RPMI7951 (cell line): ENCODE data around the gene SHTN1. TPM values are rescaled to one million over a fixed set of nuclear protein-coding genes. Genes with fewer than 3 reads are reported as not detected.

ENCODE experiments used
- DNase-seq: peaks from one replicate; pipeline ENCODE4 v3.0.0-alpha.2; 2012; ENCODE audit warnings: low read depth
- total RNA-seq: library from RNA; depleted of rRNA; stranded (reverse); fragments of >200 nt; shearing (Covaris generic); gene quantifications from 2 replicates; pipeline ENCODE4 v1.2.3, GENCODE V29; 2014

SHTN1 gene
- total RNA-seq, 1 experiment from 2014 or later: 3.6 TPM

DNA sequence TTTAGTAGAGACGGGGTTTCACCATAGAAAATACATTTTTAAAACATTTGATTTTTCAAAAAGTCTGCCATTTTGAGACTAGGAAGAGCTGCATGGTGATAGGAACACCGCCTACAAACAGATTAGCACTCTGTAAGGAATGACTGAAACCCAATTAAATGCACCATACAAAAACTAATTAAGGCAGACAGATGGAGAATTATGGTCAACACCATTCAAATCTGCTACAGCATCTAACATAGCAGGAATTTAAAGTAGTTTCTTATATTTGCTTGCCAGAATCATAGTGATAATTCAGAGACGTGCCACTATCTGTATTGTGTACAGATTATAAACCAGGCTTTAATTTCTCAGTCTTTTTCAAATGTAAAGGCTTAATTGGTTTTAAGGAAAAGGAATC, 87.5 kb downstream of the SHTN1 start:
- DNase-seq: no peak

- no peak for DNase-seq
Measured at GRCh38 chr10:116915340-116915739, 89.6 kb downstream of the SHTN1 start.

- no peak for DNase-seq
Measured at GRCh38 chr10:116913695-116914094, 91.3 kb downstream of the SHTN1 start.

- DNase-seq: no peak
Measured at GRCh38 chr10:116912162-116912561, 92.8 kb downstream of the SHTN1 start.

DNA sequence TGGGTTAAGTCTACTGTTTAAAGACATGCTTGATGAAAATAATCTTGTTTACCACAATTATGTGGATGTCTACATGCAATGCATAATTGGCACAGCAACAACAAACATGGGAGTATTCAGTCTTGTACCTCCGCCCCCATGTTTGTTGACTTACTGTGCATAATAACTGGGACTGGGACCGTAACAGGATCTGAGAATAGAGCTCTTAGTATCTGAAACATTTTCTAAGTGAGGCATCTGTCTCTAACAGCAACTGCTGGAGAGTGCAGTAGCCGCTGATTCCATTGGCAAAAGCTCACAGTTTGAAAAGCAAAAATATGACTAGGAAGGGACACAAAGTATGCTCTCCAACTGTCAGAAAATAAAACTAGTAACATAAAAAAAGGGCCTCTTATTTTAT, 94.1 kb downstream of the SHTN1 start:
- no peak for DNase-seq

- no peak for DNase-seq
Measured at GRCh38 chr10:116909307-116909706, 95.7 kb downstream of the SHTN1 start.

DNA sequence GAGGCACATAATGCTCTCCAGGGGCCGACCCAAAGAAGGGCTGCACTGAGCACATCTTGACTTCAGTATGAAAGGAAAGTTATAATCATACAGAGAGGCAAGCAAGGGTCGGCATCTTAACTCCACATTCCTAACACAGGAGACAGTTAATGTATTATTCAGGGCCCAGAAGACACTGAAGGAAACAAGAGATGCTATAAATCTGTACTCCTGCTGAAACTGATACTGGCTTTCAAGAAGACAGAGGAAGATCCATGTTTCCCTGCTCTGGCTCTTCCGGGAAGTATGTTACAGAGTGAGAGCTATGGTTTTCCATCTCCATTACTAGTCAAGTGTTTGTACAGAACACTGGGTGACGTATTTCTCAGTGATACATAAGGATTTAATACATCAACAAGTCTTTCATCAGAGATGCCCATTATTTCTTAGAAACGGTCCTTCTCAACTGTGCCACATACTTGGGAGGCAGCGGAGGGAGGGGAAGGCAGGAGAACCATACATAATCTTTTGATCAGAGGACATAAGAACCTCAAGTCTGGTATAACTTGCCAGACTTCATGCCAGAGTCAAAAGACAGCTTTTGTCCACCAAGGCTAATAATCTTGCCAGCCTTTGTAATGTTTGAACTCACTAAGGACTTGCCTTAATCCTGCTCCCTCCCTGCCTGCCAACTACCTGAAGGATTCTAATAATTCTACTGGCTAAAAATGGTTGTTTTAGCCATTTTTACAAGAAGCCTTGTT, 97.6 kb downstream of the SHTN1 start:
- no peak for DNase-seq

DNA sequence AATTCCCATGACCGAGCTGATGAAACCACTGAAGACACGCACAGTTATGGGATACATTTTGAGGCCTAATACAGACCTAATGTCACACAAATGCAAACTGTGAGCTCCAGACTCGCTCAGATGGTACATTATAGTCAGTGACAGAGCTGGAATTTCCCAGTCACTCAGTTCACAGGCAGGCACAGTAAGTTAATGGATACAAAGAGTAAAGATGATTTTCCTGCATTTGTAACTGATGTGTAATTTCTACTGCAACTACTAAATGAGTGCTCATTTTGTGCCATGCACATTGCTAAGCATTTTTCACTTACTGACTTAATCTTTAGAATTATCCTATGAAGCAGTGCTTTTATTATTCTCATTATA, 99.2 kb downstream of the SHTN1 start:
- DNase-seq: no peak

DNA sequence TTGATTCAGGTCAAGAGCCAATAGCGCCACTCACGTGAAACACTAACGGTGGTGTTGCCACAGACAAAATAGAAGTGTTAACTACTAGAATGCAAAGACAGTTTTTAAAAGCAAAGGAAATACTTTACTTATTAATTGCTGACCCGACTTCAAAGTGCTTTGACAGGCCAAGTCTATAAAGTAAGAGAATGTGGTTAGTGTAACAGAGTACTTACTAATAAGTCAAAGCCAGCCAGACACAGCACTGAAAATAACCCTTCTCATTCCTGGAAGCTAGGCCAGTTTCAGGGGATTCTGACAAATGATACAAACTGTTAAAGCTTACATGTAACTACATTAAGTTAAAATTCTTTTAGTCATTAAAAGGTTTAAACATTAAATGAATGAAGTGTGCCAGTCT, 105.4 kb downstream of the SHTN1 start:
- no peak for DNase-seq

GRCh38 chr10:116893686-116894037, 111.3 kb downstream of the SHTN1 start:
- no peak for DNase-seq

DNA sequence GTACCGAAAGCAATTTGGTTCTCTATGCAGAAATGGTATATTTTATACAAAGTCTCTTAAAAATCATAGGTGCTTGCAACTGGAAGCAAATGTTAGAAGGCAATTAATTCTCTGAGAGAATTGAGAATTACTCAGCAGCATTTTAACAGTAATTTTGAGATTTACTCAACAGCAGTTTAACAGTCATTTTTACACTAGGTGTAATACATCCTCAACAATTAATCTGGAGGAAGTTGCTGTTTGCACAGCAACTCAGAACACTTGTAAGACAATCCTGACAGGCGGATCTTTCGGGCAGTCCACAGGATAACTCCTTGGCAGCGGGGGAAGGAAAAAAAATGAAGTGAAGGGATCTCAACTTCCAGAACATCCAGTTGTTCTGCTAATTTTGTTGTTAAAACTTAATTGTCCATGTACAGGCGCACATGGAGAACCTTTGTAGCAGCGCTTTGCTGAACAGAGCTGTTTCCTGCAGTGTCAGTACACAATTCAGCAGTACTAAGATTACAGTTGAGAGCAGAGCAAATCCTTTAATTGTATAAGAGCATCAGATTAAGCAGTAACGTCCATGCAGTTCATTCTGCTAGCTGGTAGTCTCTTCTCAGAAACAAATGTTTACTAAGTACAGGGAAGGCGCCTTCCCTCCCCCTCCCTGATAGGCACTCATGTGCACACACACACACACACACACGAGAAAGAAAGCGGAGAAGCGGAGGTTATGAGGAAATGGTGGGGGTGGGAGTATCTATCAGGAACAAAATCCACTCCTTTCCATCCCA, 111.9 kb downstream of the SHTN1 start:
- DNase-seq: no peak

DNA sequence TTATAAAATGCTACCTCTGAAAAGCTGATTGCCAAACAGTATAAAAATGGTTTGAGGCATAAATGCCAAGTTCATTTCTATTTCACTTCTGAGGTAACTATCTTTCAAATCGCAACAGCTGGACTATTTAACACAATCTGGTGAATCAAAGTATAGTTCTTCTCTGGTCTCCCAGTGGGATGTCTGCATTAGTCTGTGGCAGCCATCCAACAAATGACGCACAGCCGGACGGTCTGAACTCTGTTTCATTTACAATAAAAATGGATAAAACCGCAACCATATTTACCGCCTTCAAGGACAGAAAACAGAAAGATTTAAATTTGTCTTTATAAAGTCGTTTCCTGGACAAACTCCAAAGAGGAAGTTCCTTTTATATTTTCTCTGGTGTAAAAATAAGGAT, 113.8 kb downstream of the SHTN1 start:
- DNase-seq: peak; percentile 87

DNA sequence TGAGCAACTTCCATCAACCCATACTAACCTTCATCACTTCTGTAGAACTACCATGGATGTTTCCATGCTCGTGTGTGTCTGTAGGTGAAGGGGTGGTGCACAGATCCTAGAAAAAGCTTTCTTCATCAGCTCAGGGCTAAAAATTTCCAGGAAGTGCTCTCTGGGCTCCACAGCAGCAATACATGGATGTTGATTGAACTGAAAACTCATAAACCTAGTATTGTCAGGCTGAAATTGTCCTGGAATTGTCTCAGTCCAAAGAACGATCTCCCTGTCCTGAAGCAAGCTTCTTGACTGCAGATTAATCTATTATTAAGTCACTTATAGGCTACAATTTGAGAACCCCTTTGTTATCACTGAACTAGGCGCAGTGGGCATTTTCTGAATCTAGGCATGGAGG, 115.9 kb downstream of the SHTN1 start:
- DNase-seq: no peak

- peak; percentile 83 for DNase-seq
Measured at GRCh38 chr10:116888380-116889055, 116.5 kb downstream of the SHTN1 start.

- DNase-seq: no peak
Measured at GRCh38 chr10:116886772-116887171, 118.2 kb downstream of the SHTN1 start.

DNA sequence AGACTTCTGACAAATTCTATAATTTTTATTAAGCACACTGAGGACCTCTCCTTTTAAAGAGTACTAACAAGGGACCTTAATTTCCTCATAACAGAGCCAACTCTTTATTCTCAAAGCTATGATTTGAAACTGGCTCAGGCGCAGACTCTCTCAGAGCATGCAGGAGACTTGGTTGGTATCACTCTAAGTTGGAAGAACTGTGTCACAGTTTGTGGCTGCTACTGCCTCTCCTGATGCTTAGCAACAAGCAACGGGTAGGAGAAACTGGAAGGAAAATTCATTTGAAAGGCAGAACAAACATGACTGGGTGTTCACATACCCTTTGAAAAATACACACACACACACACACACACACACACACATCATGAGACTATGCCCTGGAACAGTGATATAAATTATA, 122.3 kb downstream of the SHTN1 start:
- DNase-seq: no peak

- DNase-seq: peak; percentile 80
Measured at GRCh38 chr10:116880716-116881482, 124.1 kb downstream of the SHTN1 start.

- no peak for DNase-seq
Measured at GRCh38 chr10:116879817-116880216, 125.2 kb downstream of the SHTN1 start.

DNA sequence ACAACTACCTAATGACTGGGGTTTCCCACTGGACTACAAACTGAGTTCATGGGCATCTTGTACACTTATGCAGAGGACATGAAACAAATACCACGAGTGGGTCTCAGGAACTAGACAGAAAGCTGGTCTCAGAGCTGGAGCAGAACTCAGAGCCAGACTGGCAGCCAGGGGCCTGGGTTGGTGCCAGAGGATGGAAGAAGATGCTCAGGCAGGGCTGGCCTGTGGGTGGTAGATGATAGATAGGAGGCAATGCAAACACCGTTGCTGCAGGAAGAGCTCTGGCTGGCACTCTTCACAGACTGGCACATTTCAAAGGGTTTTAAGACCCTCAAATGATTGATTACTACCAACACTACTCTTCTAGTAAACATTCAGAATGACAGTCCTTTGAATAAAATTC, 126.9 kb downstream of the SHTN1 start:
- no peak for DNase-seq

- DNase-seq: no peak
Measured at GRCh38 chr10:116877391-116877790, 127.6 kb downstream of the SHTN1 start.

DNA sequence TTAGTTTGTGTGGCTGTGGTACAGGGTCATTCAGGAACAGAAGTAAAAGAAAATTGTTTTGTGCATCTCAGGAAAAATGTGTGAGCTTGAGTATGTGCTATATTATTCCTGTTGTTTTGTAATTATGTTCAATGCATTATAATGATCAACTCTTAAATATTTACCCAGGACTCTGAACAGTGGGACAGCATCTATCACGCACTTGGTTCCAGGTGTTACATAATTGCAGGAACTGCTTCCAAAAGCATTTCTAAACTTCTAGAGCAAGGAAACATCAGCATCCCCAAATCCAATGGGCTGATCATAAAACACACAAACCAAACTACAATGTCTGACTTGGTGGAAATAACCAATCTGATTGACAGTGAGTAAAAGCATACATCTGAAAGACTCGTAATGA, 129.1 kb downstream of the SHTN1 start:
- DNase-seq: no peak

DNA sequence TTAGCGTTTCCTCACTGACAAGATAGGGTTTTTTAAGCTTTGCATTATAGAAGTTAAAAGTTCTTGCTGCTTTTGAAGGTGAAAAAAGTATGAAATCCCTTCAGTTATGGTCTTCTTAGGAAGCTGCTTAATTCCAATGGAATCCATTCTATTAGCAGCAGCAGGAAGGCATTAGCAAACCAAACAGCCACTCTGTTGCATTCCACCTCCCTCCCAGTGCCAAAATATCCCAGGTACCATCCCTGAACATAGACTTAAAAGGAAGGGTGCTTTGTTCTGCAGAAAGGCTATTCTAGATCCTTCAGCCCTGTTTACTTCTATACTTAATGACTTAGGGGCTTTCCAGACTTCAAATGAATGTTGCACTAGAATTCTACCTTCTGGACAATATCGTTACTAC, 131.9 kb downstream of the SHTN1 start:
- DNase-seq: no peak
